ENCODE measurements around the gene VASN.

VASN gene

DNA sequence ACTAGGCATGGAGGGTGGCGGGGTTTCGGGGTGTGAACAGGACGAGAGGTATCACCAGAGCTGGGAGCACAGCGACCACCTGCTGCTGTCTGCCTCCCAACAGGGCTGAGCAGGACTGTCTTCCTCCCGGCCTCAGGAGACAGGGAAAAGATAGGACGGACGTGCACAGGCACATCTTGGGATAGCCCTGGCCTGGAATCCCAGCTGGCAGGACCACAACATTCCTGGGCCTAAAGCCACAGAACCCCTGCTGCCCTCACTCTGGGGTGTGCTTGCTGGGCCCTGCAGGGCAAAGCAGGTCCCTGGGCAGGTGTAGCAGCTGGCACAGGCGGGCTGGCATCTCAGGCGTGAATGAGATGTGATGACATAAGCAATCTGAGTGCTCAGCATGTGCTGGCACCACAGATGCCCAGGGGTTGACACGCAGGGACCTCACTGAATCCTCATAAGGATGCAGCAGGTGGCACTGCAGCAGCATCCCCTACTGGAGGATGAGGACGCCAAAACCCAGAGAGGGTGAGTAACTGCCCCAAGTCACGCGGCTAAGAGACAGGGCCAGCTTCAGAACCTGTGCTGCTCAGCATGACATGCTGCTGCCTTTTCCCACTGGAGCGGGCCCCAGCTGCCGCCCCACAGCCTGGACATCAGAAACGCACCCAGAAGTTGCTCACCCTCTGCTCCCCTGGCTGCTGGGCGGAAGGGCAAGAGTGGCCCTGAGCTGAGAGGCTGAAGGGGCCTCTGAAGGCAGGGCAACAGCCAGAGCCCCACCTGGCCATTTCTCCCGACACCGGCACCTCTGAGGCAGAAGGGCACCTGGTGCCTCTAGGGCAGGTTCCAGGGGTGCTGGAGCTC, 37.7 kb downstream of the VASN start:
- Histone ChIP-seq H3K36me3 (ENCODE audit: control insufficient read depth, insufficient read depth, low read length) (peaks cover 51% of the 10 kb centered on the region), H3K27me3 (replicated peaks; ENCODE audit: control insufficient read depth, insufficient read depth, low read length) (no peaks in the 10 kb centered on the region), H3K4me3 (replicated peaks; ENCODE audit: low read depth, low read length) (no peak overlapping the region)
- TF ChIP-seq, protein P1, sequence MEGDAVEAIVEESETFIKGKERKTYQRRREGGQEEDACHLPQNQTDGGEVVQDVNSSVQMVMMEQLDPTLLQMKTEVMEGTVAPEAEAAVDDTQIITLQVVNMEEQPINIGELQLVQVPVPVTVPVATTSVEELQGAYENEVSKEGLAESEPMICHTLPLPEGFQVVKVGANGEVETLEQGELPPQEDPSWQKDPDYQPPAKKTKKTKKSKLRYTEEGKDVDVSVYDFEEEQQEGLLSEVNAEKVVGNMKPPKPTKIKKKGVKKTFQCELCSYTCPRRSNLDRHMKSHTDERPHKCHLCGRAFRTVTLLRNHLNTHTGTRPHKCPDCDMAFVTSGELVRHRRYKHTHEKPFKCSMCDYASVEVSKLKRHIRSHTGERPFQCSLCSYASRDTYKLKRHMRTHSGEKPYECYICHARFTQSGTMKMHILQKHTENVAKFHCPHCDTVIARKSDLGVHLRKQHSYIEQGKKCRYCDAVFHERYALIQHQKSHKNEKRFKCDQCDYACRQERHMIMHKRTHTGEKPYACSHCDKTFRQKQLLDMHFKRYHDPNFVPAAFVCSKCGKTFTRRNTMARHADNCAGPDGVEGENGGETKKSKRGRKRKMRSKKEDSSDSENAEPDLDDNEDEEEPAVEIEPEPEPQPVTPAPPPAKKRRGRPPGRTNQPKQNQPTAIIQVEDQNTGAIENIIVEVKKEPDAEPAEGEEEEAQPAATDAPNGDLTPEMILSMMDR (IDR thresholded peaks at IDR 0.05; ENCODE audit: insufficient read depth, low read length, poor library complexity, severe bottlenecking), result no peak
- DNase-seq (ENCODE audit: extremely low read depth, insufficient read length), result no peak

DNA sequence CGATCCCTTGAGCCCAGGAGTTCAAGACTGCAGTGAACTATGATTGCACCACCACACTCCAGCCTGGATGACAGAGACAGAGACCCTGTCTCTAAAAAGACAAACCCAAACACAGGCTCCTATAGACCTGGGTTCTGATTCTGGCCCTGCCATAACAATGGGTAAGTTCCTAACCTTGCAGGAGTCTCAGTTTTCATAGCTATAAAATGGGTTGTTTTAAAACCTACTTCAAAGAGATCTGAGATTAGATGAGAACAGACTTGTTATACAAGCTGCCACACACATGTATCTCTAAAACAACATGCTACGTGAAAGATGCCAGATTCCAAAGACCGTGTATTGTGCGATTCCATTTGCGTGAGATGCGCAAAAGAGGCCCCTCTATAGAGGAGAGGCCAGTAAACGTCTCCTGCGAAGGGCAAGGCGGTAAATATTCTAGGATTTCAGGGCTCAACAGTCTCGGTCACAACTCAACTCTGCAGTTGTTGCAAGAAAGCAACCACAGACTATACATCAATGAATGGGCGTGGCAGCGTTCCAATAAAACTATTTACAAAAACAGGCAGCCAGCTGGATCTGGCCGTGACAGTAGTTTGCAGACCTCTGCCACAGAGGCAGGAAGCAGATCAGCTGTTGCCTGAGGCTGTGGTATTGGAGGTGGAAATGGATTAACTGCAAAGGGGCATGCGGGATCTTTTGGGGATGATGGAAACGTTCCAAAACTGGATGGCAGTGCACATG, 38.9 kb downstream of the VASN start:
- H3K36me3 ChIP-seq (ENCODE audit: control insufficient read depth, insufficient read depth, low read length), result peaks cover 42% of the 10 kb centered on the region

DNA sequence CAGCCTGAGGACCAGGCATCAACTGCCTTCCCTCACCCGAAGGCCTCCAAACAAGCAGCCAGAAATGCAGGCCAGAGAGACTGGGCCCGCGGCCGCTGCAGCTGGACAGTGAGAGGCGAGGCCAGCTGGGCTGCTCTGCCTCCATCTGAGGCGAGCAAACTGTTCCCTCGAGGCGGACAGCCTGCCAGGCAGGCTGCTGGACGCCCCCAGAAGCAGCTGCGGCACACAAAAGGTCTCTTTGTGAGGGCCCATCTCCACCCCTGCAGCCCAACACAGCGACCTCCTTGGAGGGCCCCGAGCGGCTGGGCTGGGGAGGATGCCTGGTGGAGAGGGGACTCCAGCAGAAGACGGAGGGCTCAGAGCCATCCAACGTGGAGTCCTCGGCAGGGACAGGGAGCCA, 40.0 kb downstream of the VASN start:
- no peaks in the 10 kb centered on the region for H3K27me3 ChIP-seq (replicated peaks; ENCODE audit: control insufficient read depth, insufficient read depth, low read length)
- no peak overlapping the region for H3K4me3 ChIP-seq (replicated peaks; ENCODE audit: low read depth, low read length)
- H3K36me3 ChIP-seq (ENCODE audit: control insufficient read depth, insufficient read depth, low read length), result peaks cover 40% of the 10 kb centered on the region
- TF ChIP-seq, protein P1 (IDR thresholded peaks at IDR 0.05; ENCODE audit: insufficient read depth, low read length, poor library complexity, severe bottlenecking), result no peak
- DNase-seq (ENCODE audit: extremely low read depth, insufficient read length), result no peak

More for the DNA sequence above, 38.9 kb downstream of the VASN start:
- Histone ChIP-seq H3K27me3 (replicated peaks; ENCODE audit: control insufficient read depth, insufficient read depth, low read length) (no peaks in the 10 kb centered on the region), H3K4me3 (replicated peaks; ENCODE audit: low read depth, low read length) (no peak overlapping the region)
- TF ChIP-seq, protein P1 (IDR thresholded peaks at IDR 0.05; ENCODE audit: insufficient read depth, low read length, poor library complexity, severe bottlenecking), result no peak
- no peak for DNase-seq (ENCODE audit: extremely low read depth, insufficient read length)

DNA sequence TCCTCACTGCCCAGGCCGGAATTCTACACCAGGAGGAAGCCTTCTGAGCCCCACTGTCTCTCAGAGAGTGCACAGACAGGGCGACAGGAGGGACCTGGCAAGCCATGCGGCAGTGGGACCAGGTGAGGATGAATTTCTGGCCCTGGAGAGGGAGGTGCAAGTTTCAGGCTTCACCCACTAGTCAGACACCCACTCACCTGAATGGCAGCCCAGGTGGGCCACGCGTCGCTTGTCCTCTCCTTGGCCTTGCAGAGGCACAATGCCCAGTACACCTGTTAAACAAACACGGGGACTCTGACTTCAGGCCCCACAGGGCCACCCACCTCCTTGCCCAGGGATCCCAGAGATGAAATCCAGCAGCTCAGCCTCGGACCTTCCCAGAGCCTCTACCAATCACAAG, 40.5 kb downstream of the VASN start:
- peaks cover 40% of the 10 kb centered on the region for H3K36me3 ChIP-seq (ENCODE audit: control insufficient read depth, insufficient read depth, low read length)
- no peak overlapping the region for H3K4me3 ChIP-seq (replicated peaks; ENCODE audit: low read depth, low read length)
- TF ChIP-seq, protein P1 (IDR thresholded peaks at IDR 0.05; ENCODE audit: insufficient read depth, low read length, poor library complexity, severe bottlenecking), result no peak

DNA sequence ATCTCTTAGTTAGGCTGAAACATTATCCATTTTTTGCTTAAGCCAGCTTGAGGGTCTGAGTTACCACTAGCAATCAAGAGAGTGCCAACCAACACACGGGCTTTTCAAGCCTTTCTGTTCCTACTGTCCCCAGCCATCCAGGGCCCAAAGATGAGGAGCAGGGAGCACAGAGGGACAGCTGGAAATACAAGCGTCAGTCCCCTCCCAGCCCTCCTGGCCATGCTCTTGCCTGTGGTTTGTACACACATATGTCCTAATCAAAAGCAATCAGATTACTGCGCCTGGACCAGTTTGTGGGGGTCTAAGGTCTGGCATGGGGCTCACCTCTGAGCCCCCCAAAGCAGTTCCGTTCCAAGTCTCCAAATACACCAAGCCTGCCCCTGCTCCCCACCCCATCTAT, 41.2 kb downstream of the VASN start:
- TF ChIP-seq, protein P1 (IDR thresholded peaks at IDR 0.05; ENCODE audit: insufficient read depth, low read length, poor library complexity, severe bottlenecking), result no peak
- no peak for DNase-seq (ENCODE audit: extremely low read depth, insufficient read length)
- H3K36me3 ChIP-seq (ENCODE audit: control insufficient read depth, insufficient read depth, low read length), result peaks cover 33% of the 10 kb centered on the region
- H3K27me3 ChIP-seq (replicated peaks; ENCODE audit: control insufficient read depth, insufficient read depth, low read length), result no peaks in the 10 kb centered on the region
- no peak overlapping the region for H3K4me3 ChIP-seq (replicated peaks; ENCODE audit: low read depth, low read length)

More for the DNA sequence above, 40.5 kb downstream of the VASN start:
- no peaks in the 10 kb centered on the region for H3K27me3 ChIP-seq (replicated peaks; ENCODE audit: control insufficient read depth, insufficient read depth, low read length)
- no peak for DNase-seq (ENCODE audit: extremely low read depth, insufficient read length)

All from GM06990 (cell line).